Heart right ventricle (tissue), 16 donors: ENCODE measurements around the gene APPL2. TPM values are rescaled to one million over a fixed set of nuclear protein-coding genes. Genes with fewer than 3 reads are reported as not detected.

Source experiments
- ATAC-seq, 8 donors: fragments of 200-7000 bp; cut with Tn5 transposase; one replicate each; pipeline ENCODE4 v1.9.1; 2020; ENCODE audit warnings: mild to moderate bottlenecking in 8 of 8, moderate library complexity in 8 of 8, moderate number of reproducible peaks in 1 of 8
- DNase-seq, 2 donors: peaks; one replicate each; pipeline ENCODE4 v3.0.0-alpha.2; 2020
- H3K27ac ChIP-seq, 10 donors: fragments of 200-600 bp; sonication (generic) in 2 of 10; one replicate each; pipeline versions ENCODE4 v1.5.0 to v1.8.0; 2020 to 2022; ENCODE audit warnings: mild to moderate bottlenecking in 3 of 10
- H3K27me3 ChIP-seq, 7 donors: fragments of 200-600 bp; one replicate each; pipeline ENCODE4 v1.8.0; 2021 to 2022; ENCODE audit warnings: mild to moderate bottlenecking in 2 of 7
- H3K36me3 ChIP-seq, 9 donors: fragments of 200-600 bp; sonication (generic) in 1 of 9; one replicate each; pipeline versions ENCODE4 v1.5.0 to v1.8.0; 2020 to 2022; ENCODE audit warnings: mild to moderate bottlenecking in 2 of 9
- H3K4me1 ChIP-seq, 9 donors: fragments of 200-600 bp; sonication (generic) in 1 of 9; one replicate each; pipeline versions ENCODE4 v1.5.0 to v1.8.0; 2020 to 2022; ENCODE audit warnings: mild to moderate bottlenecking in 4 of 9
- H3K4me3 ChIP-seq, 10 donors: fragments of 200-600 bp; sonication (generic) in 2 of 10; one replicate each; pipeline versions ENCODE4 v1.5.0 to v1.8.0; 2020 to 2022; ENCODE audit warnings: mild to moderate bottlenecking in 7 of 10, moderate library complexity in 2 of 10
- H3K9me3 ChIP-seq, 11 donors: fragments of 200-600 bp in 10 of 11; sonication (generic) in 2 of 11; one replicate each; pipeline versions ENCODE4 v1.5.0 to v1.8.0; 2013 to 2022; ENCODE audit warnings: mild to moderate bottlenecking in 2 of 11, control low read depth in 1 of 11, moderate library complexity in 1 of 11
- CTCF ChIP-seq, 9 donors: fragments of 200-600 bp; sonication (generic) in 2 of 9; IDR thresholded peaks; one replicate each; pipeline versions ENCODE4 v1.5.0 to v1.8.0; 2021 to 2022; ENCODE audit warnings: antibody characterized with exemption in 9 of 9, mild to moderate bottlenecking in 5 of 9, moderate library complexity in 1 of 9
- WGBS, 2 donors: extraction: QIAGEN DNeasy Blood & Tissue Kit; methylation state at CpG; one replicate each; pipeline ENCODE4 v1.1.7; 2013; ENCODE audit warnings: inconsistent platforms in 1 of 2; 5-methylcytosine and 5-hydroxymethylcytosine counted together
- intact Hi-C, 10 donors: fragments of 100-400 bp; cut with DNase I; formaldehyde crosslinking; loops; one replicate each; pipeline versions ENCODE4 v1.11.1 to v1.14.2; 2022
- polyA plus RNA-seq, 2 donors: library from polyadenylated mRNA; stranded (reverse); fragments of 200-250 nt; gene quantifications; one replicate each; pipeline ENCODE4 v1.2.3, GENCODE V29; 2013
- total RNA-seq, 10 donors: library from RNA; stranded (reverse); fragmentation: NEBNext Ultra II Directional in 3 of 10; extraction: Animal tissue kit (Norgen Biotek cat#: 25700) in 3 of 10; gene quantifications; one replicate each; pipeline versions ENCODE4 v1.2.1 to v1.2.4, GENCODE V29; 2021 to 2023
- donor health status: Arrhythmogenic right ventricular cardiomyopathy.
- donor health status: ischemic (EF 13 %, LVEDD 7.1; RV severe dilation, severe dysfunction).
- donor health status: healthy with polysubstance abuse.
- donor health status: DM: no; HTN: yes; CAD: no.
- donor health status: DM: no; HTN: no; CAD: no.
- donor health status: ischemic (EF 25% LVEDD 6.9; RV normal size, moderate dysfunction).
- donor health status: ischemic (EF 25% LVEDD 5.7; RV mildly dilated, moderate dysfunction).
- donor health status: healthy.
- donor health status: DM: yes; HTN: yes; CAD: no.
- donor health status: Ischemic cardiomyopathy.
- donor health status: ischemic (EF 35%, LVEDD 5.7; RV mildly dilated, moderate dysfunction).
- donor health status: nonischemic (EF 11% LVEDD 7.7; RV severe dilation, severe dysfunction).
- donor health status: DM: yes; HTN: yes; CAD: no.
- donor health status: PGD.
- donor health status: ischemic (EF 29% LVEDD 5.4; RV normal size, mild dysfunction).
- donor health status: nonischemic (EF 23%, LVEDD 6.1; RV moderate dilation, normal function).

The APPL2 gene
- total and polyA plus RNA-seq, 12 donors = 8.4 to 28.9 (median 19.0) TPM

- H3K36me3 ChIP-seq = no peaks in the 10 kb centered on the region
- H3K4me1 ChIP-seq = no peaks in the 10 kb centered on the region
- WGBS, 2 donors = 56 to 64% methylated on average over 4 of the region's 4 CpGs
- no peak for TF ChIP-seq CTCF (IDR thresholded peaks at IDR 0.05)
- H3K4me3 ChIP-seq = no peak overlapping the region
- no peaks in the 10 kb centered on the region for H3K9me3 ChIP-seq
- H3K27ac ChIP-seq = no peak overlapping the region
- no peak for DNase-seq
- no peak for ATAC-seq
- intact Hi-C loops = no loop called here
- H3K27me3 ChIP-seq = no peaks in the 10 kb centered on the region
Measured at GRCh38 chr12:105270671-105271255, 34.8 kb upstream of the APPL2 start.

- no peaks in the 10 kb centered on the region for H3K9me3 ChIP-seq
- no peak overlapping the region for H3K4me3 ChIP-seq
- H3K27ac ChIP-seq = no peak overlapping the region
- ATAC-seq = no peak
- intact Hi-C loops = no loop called here
- no peak for DNase-seq
- no peaks in the 10 kb centered on the region for H3K36me3 ChIP-seq
- no peaks in the 10 kb centered on the region for H3K4me1 ChIP-seq
- WGBS, 2 donors = 73 to 74% methylated on average over 4 of the region's 4 CpGs
- H3K27me3 ChIP-seq = peaks cover 0 to 6% (median 0%) of the 10 kb centered on the region in 7 donors
- no peak for TF ChIP-seq CTCF (IDR thresholded peaks at IDR 0.05)
Measured at GRCh38 chr12:105267711-105268110, 31.7 kb upstream of the APPL2 start.

GRCh38 chr12:105264771-105265170, 28.8 kb upstream of the APPL2 start:
- DNase-seq (no peak), ATAC-seq (no peak)
- no peak overlapping the region for H3K4me3 ChIP-seq
- H3K27me3 ChIP-seq = peaks cover 0 to 8% (median 0%) of the 10 kb centered on the region in 7 donors
- TF ChIP-seq CTCF (IDR thresholded peaks at IDR 0.05) = no peak
- intact Hi-C loops = no loop called here
- H3K4me1 ChIP-seq = no peaks in the 10 kb centered on the region
- no peaks in the 10 kb centered on the region for H3K9me3 ChIP-seq
- no peaks in the 10 kb centered on the region for H3K36me3 ChIP-seq
- no peak overlapping the region for H3K27ac ChIP-seq
- 89 to 91% methylated on average over 4 of the region's 4 CpGs for WGBS, 2 donors

- no peaks in the 10 kb centered on the region for H3K4me1 ChIP-seq
- no peaks in the 10 kb centered on the region for H3K9me3 ChIP-seq
- no peak overlapping the region for H3K27ac ChIP-seq
- whole genome bisulfite sequencing, 2 donors = 76 to 77% methylated on average over 6 of the region's 6 CpGs
- peak in 1 of 9 donors; percentile 20 for TF ChIP-seq CTCF (IDR thresholded peaks at IDR 0.05)
- intact Hi-C loops = no loop called here
- H3K27me3 ChIP-seq = peaks cover 0 to 14% (median 0%) of the 10 kb centered on the region in 7 donors
- no peaks in the 10 kb centered on the region for H3K36me3 ChIP-seq
- no peak overlapping the region for H3K4me3 ChIP-seq
- DNase-seq (no peak), ATAC-seq (peak in 2 of 8 donors; percentile 44 to 68)
Measured at GRCh38 chr12:105262461-105263184, 26.6 kb upstream of the APPL2 start.
